Keratinocyte (primary cell): ENCODE measurements around the gene KRTAP5-2.

Source experiments
- EZH2 ChIP-seq: IDR thresholded peaks from one replicate; pipeline ENCODE4 v1.6.1; 2012; ENCODE audit warnings: inconsistent platforms, mild to moderate bottlenecking, low read length, moderate library complexity
- TF ChIP-seq, protein P1 (sequence below), 3 experiments: IDR thresholded peaks in 1 of 3; conservative IDR thresholded peaks in 1 of 3; optimal IDR thresholded peaks in 1 of 3; 2 replicates in 2 of 3; 3 replicates in 1 of 3; pipeline versions ENCODE3 to v1.5.1; 2011; ENCODE audit warnings: low read length in 3 of 3, mild to moderate bottlenecking in 3 of 3, moderate library complexity in 2 of 3, control low read depth in 1 of 3, inconsistent platforms in 1 of 3; ENCODE audit not compliant: insufficient read depth in 2 of 3; ENCODE audit errors: extremely low read depth in 1 of 3

DNA sequence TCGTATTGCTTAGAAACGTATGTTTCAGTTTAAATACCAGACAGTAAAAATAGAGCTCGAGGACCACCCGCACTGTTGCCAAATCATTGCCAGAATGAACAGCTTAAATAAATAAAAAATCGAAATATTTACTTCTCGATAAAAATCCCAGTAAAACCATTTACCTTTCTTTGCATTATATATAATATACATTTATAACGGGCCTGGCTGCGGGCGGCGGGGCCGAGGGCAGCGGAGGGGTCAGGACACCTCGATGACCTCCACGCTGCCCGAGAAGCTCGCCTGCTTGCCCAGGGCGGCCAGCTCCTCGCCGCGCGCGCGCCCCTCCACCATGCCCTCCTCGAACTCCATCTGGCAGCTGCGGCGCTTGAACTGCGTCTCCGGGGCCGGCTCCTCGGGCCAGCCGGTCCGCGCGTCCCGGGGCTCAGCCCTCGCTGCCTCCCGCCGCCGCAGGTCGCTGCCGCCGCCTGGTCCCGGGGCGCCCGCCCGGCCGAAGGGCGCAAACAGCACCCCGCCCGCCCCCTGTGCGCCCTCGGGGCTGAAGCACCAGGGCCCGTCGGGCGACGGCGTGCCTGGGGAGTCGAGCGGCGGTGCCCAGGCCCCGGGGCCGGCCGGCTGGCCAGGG, 41.7 kb downstream of the KRTAP5-2 start:
- TF ChIP-seq, protein P1, sequence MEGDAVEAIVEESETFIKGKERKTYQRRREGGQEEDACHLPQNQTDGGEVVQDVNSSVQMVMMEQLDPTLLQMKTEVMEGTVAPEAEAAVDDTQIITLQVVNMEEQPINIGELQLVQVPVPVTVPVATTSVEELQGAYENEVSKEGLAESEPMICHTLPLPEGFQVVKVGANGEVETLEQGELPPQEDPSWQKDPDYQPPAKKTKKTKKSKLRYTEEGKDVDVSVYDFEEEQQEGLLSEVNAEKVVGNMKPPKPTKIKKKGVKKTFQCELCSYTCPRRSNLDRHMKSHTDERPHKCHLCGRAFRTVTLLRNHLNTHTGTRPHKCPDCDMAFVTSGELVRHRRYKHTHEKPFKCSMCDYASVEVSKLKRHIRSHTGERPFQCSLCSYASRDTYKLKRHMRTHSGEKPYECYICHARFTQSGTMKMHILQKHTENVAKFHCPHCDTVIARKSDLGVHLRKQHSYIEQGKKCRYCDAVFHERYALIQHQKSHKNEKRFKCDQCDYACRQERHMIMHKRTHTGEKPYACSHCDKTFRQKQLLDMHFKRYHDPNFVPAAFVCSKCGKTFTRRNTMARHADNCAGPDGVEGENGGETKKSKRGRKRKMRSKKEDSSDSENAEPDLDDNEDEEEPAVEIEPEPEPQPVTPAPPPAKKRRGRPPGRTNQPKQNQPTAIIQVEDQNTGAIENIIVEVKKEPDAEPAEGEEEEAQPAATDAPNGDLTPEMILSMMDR (optimal IDR thresholded peaks at IDR 0.05 in 1 of 3, IDR thresholded peaks at IDR 0.05 in 1 of 3, conservative IDR thresholded peaks at IDR 0.05 in 1 of 3; ENCODE audit: extremely low read depth in 1 of 3, insufficient read depth in 2 of 3, low read length in 3 of 3), result no peak
- no peak for TF ChIP-seq EZH2
